GM21619 (cell line): Measurements from ENCODE around the gene METRN.
A peak's percentile ranks its signal among the peaks of the same experiment; 100 is the strongest.

Source experiments
- ATAC-seq: cut with Tn5 transposase; IDR thresholded peaks from one replicate; pipeline ENCODE4 v1.9.1; 2021; ENCODE audit not compliant: unreplicated experiment

METRN gene

GRCh38 chr16:714558-715476, at the start of gene METRN:
Gene METRN (plus strand): TSS chr16:715118. CDS start chr16:715290, 172 bp downstream.
- peak; percentile 59 for ATAC-seq

GRCh38 chr16:666572-666971, 48.3 kb upstream of the METRN start:
- ATAC-seq: no peak

- ATAC-seq: no peak
These were observed 47.7 kb upstream of the METRN start for GRCh38 chr16:667113-667779.

GRCh38 chr16:667780-668518, 47.0 kb upstream of the METRN start, which contains the start of gene RHOT2:
Gene RHOT2 (plus strand): TSS chr16:668132. CDS start chr16:668200, 68 bp downstream.
- ATAC-seq: peak; percentile 78

GRCh38 chr16:668519-669171, 46.3 kb upstream of the METRN start:
- no peak for ATAC-seq

GRCh38 chr16:669666-670065, 45.3 kb upstream of the METRN start:
- ATAC-seq: no peak

GRCh38 chr16:670485-671352, 44.2 kb upstream of the METRN start:
- no peak for ATAC-seq

- ATAC-seq: no peak
These were observed 43.4 kb upstream of the METRN start for GRCh38 chr16:671353-672131.

GRCh38 chr16:672371-672770, 42.5 kb upstream of the METRN start:
- ATAC-seq: no peak

- no peak for ATAC-seq
These were observed 42.1 kb upstream of the METRN start for GRCh38 chr16:672851-673250.

GRCh38 chr16:673399-673991, 41.4 kb upstream of the METRN start:
- no peak for ATAC-seq

- no peak for ATAC-seq
These were observed 40.6 kb upstream of the METRN start for GRCh38 chr16:674214-674881.

GRCh38 chr16:674968-675883, 39.7 kb upstream of the METRN start, which contains the start of gene RHBDL1:
Gene RHBDL1 (plus strand): TSS chr16:675671. CDS start chr16:675791, 120 bp downstream.
- ATAC-seq: no peak

- ATAC-seq: no peak
These were observed 38.9 kb upstream of the METRN start for GRCh38 chr16:675884-676564.

GRCh38 chr16:676565-676902, 38.4 kb upstream of the METRN start:
- no peak for ATAC-seq

- no peak for ATAC-seq
These were observed 38.0 kb upstream of the METRN start for GRCh38 chr16:676913-677312.
